ENCODE measurements around the gene WT1.

Gene WT1

DNA sequence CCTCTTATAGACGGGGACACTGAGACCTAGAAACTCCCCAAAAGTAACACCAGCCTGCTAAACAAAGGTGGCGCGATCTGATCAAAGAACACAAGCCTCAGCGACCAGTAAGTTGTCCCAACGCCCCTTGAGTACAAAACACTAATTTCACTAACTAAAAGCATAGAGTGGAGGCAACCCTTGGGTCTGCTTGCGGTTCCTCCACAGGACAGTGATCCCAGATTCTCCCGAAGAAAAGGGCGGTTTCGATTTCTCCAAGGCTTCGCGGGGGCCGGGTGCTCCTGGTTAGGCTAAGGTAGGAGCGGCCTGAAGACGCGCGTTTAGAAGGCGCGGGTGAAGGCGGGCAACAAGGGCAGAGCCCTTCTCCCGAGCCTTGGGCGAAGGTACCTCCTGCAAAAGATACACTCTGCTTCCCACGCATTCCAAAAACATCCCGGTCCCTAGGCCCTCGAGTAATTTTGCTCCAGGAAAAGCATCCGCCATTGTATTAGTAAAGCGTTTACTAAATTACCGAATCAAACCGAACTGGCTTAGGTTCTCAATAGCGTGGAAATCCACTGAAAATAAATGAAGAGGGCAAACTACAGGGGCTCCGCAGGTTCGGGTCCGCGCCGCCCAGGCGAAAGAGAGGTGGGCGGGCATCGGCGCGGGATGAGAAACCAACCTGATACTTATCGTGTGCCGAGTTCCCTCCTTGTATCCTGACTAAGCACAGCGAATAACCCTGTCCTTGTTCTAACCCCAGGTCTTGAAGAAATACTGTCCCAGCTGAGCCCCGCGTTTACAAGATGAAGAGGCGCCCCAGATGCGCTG, 2.0 kb downstream of the WT1 start:
- no peaks in the 10 kb centered on the region for H3K9me3 Mint-ChIP-seq
- DNase-seq, result no peak
- no peak overlapping the region for H3K27ac Mint-ChIP-seq
- peaks cover 98% of the 10 kb centered on the region for H3K27me3 Mint-ChIP-seq
- peak overlapping the region; percentile 36 to 41 for H3K4me3 Mint-ChIP-seq
- H3K4me1 Mint-ChIP-seq, result peaks cover 59% of the 10 kb centered on the region
- no peak for ATAC-seq

DNA sequence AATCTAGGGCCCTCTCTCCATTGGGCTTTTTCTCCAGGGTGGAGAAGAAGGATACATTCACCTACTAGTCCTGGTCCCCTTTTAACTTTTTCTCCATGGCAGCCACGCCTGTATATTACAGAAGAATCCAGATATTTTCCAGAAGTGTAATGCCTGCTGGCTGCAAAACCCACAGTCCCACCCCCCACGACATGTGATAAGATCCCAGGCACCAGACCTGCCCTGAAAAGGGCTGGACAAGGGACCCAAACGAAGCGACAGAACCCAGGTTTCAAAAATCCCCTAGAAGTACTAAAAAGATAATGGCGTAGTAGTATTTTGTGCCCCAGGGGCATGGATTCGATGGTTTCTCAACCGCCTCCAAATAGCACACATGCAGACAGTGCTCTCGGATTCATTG, 2.8 kb downstream of the WT1 start:
- peak overlapping the region in 1 of 2 donors; percentile 0 for H3K4me3 Mint-ChIP-seq
- no peak for ATAC-seq
- H3K27ac Mint-ChIP-seq, result no peak overlapping the region
- no peaks in the 10 kb centered on the region for H3K9me3 Mint-ChIP-seq
- H3K27me3 Mint-ChIP-seq, result peaks cover 98% of the 10 kb centered on the region
- H3K4me1 Mint-ChIP-seq, result peaks cover 59% of the 10 kb centered on the region
- DNase-seq, result no peak

DNA sequence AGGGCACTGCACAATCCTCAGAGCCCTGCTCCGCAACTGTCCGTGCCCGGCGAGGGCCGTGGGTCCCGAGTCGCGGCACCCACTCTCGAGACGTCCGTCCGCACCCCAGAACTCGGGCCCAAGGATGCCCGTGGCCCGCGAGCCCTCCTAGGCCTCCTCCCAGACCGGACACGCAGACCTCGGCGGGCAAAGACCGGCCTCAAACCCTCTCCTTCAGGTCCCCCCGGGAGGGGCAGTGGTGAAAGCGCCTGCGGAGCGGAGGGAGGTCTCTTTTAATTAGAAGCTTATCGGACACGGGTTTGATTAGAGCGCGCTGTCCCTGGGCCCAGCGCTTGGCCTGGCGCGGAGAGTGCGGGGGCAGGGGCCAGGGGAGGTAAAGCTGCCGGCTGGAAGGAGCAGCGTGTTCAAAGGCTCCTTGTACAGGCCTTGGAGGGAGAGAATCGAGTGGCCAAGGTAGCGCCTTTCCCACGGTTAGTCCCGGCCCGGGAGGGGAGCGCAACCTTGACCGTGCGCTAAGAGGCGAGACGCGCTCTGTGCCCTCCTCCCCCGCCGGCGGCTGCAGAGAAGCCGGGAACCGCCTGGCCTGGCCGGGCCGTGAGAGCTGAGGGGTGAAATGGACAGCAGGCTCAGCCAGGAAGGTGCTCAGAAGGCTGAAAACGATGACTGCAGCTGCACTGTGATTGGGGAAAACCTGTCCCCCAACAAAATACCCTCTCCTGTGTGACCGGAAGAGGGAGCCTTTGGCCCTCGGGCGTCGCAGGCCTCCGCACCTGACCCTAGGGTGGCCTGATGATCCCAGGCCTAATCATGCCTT, 4.6 kb downstream of the WT1 start:
- Mint-ChIP-seq H3K9me3 (no peaks in the 10 kb centered on the region), H3K4me1 (peaks cover 56% of the 10 kb centered on the region), H3K4me3 (no peak overlapping the region), H3K27me3 (peaks cover 98% of the 10 kb centered on the region), H3K27ac (no peak overlapping the region)
- ATAC-seq (no peak), DNase-seq (no peak)

DNA sequence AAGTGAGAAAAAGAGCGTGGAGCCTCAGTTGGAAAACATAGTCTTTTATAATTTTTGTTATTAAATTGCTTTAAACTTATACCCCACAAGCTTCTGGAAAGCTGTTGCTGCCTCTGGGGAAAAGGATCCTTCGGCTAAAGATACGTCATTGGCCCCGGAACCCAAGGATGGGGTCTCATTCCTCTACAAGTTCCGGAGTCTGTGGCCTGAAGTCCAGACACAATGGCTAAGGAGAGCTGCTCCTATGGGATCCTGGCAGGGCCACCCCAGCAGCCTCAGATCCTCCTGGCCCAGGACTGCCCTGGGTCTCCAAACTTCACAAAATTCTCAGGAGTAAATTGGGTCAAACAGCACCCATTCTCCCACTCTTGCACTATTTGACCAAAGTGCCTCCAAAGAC, 5.9 kb downstream of the WT1 start:
- no peak for ATAC-seq
- no peak overlapping the region for H3K27ac Mint-ChIP-seq
- no peaks in the 10 kb centered on the region for H3K9me3 Mint-ChIP-seq
- DNase-seq, result no peak
- H3K4me3 Mint-ChIP-seq, result no peak overlapping the region
- peaks cover 100% of the 10 kb centered on the region for H3K27me3 Mint-ChIP-seq
- H3K4me1 Mint-ChIP-seq, result peaks cover 52% of the 10 kb centered on the region

DNA sequence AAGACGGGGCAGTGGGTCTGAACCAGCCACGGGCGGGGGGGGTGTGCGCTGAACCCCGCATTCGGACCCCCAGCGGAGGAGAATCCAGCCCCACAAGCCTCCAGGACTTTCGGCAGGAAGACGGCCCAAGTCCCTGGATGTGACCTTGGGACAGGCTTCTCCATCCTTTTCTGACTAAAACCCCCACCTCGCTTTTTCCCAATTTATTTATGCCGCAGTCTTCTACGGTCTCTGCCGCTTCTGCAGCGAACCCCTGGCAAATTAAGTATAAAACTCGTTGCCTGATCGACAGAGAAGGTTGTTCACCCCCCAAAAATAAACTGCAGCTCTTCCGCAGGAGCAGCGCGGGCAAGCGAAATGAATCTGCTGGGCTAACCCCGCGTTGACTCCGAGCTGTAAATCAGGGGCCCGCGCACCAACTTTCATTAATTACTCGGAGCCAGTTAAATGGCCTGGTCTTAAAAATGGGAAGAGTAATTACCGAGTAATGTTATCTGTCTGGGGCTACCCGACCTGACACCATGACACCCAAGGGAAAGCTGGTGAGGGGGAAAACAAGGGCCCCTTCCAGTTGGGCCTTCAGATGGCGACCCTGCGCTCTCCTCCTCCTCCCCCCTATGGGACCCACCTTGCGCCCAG, 6.6 kb downstream of the WT1 start:
- Mint-ChIP-seq H3K27me3 (peaks cover 97% of the 10 kb centered on the region), H3K4me3 (no peak overlapping the region), H3K27ac (no peak overlapping the region), H3K4me1 (peaks cover 47% of the 10 kb centered on the region), H3K9me3 (no peaks in the 10 kb centered on the region)
- ATAC-seq (no peak), DNase-seq (no peak)

DNA sequence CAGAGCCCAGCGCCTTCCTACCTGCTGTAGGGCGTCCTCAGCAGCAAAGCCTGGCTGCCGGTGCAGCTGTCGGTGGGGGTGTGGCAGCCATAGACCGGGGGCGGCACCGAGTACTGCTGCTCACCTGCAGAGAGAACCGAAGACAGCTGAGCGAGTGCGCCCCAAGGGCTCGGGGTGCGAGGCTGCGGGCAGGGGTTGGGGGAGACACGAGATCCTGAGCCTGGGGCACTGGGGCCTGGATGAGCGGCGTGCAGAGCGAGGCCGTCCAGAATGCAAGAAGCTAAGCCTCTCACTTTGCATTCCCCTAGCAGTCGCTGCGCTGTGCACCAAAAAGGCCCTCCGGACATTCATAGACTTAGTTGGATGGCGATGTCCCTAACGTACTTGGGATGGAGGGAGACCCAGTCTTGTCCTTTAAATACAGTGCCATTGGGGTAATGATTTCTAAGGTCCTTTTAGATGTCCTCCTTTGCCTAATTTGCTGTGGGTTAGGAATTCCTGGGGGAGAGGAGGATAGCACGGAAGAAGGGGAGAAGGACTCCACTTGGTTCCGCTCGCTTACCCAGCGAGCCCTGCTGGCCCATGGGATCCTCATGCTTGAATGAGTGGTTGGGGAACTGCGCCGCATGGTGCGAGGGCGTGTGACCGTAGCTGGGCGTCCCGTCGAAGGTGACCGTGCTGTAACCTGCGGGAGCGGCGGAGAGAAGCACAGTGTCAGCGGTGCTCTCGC, 7.2 kb downstream of the WT1 start:
- Mint-ChIP-seq H3K4me3 (no peak overlapping the region), H3K9me3 (no peaks in the 10 kb centered on the region), H3K4me1 (peaks cover 40% of the 10 kb centered on the region), H3K27me3 (peaks cover 94% of the 10 kb centered on the region), H3K27ac (no peak overlapping the region)
- ATAC-seq, result peak; percentile 20
- DNase-seq, result no peak

DNA sequence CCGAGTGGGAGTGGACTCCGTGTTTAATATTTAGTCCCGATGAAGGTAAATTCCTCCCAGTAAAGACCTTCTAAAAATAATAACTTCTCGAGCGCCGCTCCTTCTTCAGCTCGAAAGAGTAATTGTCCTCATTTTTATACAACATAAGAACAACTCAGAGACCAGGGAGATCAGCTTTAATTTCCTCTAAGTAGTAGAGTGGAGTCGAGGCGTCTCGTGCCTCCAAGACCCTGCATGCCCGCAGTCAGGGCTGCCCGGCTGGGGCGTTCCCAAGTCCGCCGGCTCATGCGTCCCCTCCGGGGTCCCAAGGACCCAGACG, 7.8 kb downstream of the WT1 start:
- no peaks in the 10 kb centered on the region for H3K9me3 Mint-ChIP-seq
- no peak overlapping the region for H3K4me3 Mint-ChIP-seq
- peaks cover 35% of the 10 kb centered on the region for H3K4me1 Mint-ChIP-seq
- ATAC-seq, result no peak
- no peak for DNase-seq
- H3K27ac Mint-ChIP-seq, result no peak overlapping the region
- peaks cover 94% of the 10 kb centered on the region for H3K27me3 Mint-ChIP-seq

DNA sequence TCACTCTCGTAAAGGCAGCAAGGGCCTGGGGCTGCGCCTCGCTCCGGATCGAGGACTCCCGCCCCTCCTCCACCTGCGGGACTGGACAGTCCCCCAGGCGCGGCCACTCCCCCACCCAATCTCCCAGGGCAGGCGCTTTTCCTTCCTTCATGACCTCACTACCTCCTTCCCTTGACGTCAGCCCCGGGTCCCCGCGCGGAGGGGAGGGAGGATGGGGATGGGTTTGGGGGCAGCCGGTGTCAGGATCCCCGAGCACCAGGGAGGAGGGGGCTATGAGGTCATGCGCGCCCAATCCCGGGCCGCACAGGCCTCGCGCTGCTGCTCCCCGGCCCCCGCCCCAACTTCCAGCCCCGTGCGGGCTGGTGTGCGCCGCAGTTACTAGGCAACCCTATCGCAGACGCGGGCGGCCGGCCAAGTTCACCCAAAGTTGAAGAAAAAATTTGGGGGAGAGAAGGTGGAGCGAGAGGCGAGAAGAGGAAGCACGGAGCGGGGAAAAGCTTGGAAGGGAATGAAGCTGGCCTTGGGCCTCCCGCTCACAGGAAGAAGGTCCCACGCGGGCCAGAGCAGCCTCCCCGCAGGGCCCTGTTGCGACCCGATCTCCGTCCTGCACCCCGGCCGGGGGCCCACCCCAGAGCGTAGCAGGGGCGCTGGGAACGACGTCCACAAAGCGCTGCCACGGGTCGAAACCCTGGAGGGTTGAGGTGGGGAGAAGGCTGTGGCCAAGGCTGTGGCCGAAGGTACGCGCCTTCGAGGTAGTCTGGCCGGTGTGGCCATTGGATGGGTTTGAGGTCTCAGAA, 8.3 kb downstream of the WT1 start:
- Mint-ChIP-seq H3K27me3 (peaks cover 92% of the 10 kb centered on the region), H3K4me1 (peaks cover 32% of the 10 kb centered on the region), H3K9me3 (no peaks in the 10 kb centered on the region), H3K27ac (no peak overlapping the region), H3K4me3 (peak overlapping the region; percentile 35 to 36)
- ATAC-seq (peak; percentile 26), DNase-seq (no peak)

DNA sequence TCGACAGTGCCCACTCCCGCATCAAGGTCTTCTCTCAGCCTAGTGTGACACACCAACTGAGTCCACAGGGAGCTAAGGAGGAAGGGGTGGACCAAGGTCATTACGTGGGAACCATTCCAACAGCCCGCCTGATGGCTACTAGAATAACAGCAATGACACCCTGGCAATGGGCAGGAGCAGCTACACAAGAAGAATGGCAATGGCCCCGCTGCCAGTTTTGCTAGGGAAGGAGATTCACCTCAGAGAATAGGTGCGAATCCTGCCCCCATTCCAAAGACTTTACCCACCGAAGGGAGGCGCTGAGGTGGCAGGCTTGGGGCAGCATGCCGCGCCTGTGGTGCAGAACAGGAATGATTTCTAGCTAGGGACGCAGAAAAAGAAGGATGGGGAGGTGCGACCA, 9.1 kb downstream of the WT1 start:
- Mint-ChIP-seq H3K27ac (no peak overlapping the region), H3K4me1 (peaks cover 40% of the 10 kb centered on the region), H3K27me3 (peaks cover 91% of the 10 kb centered on the region), H3K4me3 (peak overlapping the region in 1 of 2 donors; percentile 41), H3K9me3 (no peaks in the 10 kb centered on the region)
- DNase-seq (no peak), ATAC-seq (no peak)

DNA sequence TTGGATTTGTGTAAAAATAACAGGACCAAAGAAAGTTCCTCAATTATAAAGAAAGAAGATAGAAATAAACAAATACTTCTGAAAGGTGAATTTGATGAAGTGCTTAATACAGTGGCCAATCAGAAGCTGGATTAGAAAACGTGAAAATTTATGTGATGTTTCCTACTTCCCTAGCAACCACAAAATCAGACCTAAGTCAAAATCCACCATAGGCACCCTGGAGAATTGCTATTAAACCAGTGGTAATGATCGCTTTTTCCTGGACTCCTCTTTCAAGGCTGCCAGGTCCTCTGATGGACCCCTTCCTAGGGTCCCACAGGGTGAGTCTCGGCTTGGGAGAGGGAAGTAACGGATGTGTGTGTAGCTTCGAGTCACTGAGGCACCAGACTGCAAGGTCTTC, 9.6 kb downstream of the WT1 start:
- ATAC-seq (no peak), DNase-seq (no peak)
- H3K27ac Mint-ChIP-seq, result no peak overlapping the region
- H3K4me3 Mint-ChIP-seq, result no peak overlapping the region
- no peaks in the 10 kb centered on the region for H3K9me3 Mint-ChIP-seq
- H3K4me1 Mint-ChIP-seq, result peaks cover 40% of the 10 kb centered on the region
- H3K27me3 Mint-ChIP-seq, result peaks cover 91% of the 10 kb centered on the region

DNA sequence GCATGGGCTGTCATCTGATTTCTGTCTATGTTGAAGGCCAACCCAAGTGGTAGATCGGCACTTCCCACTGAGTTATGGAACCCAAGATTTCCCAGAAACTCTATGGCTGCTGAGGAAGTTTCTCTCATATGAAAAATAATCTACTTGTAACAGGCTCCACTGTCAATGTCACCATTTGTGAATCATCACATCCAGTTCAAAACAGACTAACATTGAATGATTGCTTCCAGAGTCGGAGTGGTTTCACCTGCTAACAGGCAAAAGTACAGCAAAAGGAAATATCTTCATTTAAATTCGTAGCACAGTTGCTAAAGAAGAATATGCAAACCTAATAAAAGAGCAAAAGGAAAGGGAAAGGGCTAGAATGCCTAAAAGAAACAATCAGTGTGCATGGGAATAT, 12.8 kb downstream of the WT1 start:
- Mint-ChIP-seq H3K4me3 (no peak overlapping the region), H3K27me3 (peaks cover 59% of the 10 kb centered on the region), H3K27ac (no peak overlapping the region), H3K9me3 (no peaks in the 10 kb centered on the region), H3K4me1 (peaks cover 33% of the 10 kb centered on the region)
- no peak for DNase-seq
- no peak for ATAC-seq

DNA sequence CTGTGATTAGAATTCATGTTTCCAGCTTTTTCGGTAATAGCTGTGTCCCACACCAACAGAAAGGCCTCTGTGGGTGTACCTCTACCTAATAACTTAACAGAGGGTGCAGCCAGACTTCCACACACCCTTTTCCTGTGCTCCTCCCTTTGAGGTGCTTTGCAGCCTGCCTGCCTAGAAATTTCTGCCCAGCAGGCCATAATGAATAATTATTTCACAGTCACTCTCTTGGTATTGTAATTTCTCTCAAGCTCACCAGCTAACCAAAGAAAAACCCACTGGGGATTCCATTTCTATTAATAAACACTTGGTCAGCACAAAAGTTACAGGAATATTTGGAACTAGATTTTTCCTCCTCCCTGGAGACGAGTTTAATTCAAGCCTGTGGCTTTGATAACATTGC, 13.3 kb downstream of the WT1 start:
- H3K27ac Mint-ChIP-seq, result no peak overlapping the region
- no peak overlapping the region for H3K4me3 Mint-ChIP-seq
- peaks cover 53% of the 10 kb centered on the region for H3K27me3 Mint-ChIP-seq
- ATAC-seq, result no peak
- H3K9me3 Mint-ChIP-seq, result no peaks in the 10 kb centered on the region
- H3K4me1 Mint-ChIP-seq, result peaks cover 27% of the 10 kb centered on the region
- DNase-seq, result no peak

DNA sequence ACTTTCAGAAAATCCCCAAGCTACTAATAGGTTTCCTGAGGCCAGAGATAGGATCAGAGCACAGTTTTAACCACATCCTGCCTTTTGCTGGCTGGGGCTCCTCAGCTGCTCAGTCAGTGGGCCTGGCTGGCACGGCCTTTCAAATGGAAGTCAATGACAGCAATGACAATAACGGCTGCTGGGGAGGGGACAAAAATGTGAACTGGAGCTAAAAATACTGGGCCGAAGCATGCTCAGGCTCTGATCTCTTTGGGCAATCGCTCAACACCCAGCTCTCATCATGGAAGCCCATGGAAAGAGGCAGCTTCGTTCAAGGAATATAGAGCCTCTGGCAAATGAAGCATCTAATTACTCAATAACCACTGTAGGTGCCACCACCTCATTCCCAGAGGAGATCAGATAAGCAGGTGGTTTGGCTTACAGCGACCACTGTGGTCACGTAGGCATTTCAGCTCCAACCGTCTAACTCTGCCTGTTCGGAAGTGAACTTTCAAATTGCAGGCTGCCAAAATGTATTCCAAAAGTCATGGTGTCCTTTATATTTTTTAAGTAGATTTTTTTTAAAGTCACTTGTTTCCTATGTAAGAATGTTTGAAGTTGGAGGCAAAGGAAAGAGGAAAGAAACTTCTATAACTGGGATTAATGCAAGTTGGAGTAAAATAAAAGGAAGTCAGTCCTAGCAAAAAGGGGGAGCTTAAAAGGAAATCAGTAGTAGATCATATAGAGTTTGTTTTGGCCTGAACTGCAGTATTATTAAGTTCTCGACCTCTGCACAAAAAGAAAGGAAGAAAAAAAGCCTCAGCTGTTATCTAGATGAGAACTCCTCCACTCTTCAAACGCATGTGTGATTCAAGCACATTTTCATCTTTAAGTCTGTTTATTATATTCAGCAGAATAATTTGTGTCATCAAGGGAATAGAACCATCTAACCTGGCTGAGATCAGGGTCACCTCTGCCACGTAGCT, 14.1 kb downstream of the WT1 start:
- peak overlapping the region in 1 of 2 donors; percentile 27 for H3K27ac Mint-ChIP-seq
- ATAC-seq (peak; percentile 77), DNase-seq (no peak)
- H3K9me3 Mint-ChIP-seq, result no peaks in the 10 kb centered on the region
- H3K27me3 Mint-ChIP-seq, result peaks cover 46% of the 10 kb centered on the region
- no peak overlapping the region for H3K4me3 Mint-ChIP-seq
- peaks cover 21% of the 10 kb centered on the region for H3K4me1 Mint-ChIP-seq

DNA sequence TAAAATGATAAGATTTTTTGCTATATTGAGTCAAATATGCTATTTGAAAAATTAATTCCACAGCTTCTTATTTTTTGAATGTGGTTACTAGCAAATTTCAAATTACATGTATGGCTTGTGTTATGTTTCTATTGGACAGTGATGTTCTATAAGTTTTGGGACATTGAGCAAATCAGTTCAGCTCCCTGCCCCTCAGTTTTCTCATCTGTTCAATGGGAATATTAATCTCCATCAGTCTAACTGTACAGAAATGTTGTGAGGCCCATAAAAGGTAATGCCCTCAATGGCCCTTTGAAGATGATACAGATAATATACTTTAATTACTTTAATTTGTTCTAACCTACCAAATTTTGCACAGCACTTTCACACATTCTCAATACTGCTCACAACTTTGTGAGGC, 15.2 kb downstream of the WT1 start:
- Mint-ChIP-seq H3K27me3 (peaks cover 41% of the 10 kb centered on the region), H3K4me3 (no peak overlapping the region), H3K9me3 (no peaks in the 10 kb centered on the region), H3K4me1 (peaks cover 19% of the 10 kb centered on the region), H3K27ac (no peak overlapping the region)
- DNase-seq (no peak), ATAC-seq (no peak)
